Glomerular visceral epithelial cell (primary cell): ENCODE results near the gene BANF1.
A peak's percentile ranks its signal among the peaks of the same experiment; 100 is the strongest.

Experiments used
- DNase-seq: peaks from one replicate; pipeline ENCODE4 v3.0.0-alpha.2; 2016; ENCODE audit errors: extremely low spot score

The BANF1 gene

GRCh38 chr11:66039765-66040164 is 37.5 kb downstream of the BANF1 start:
- DNase-seq = no peak

GRCh38 chr11:66042227-66042995 is 40.1 kb downstream of the BANF1 start:
- DNase-seq = no peak

- DNase-seq = no peak
These were observed 40.9 kb downstream of the BANF1 start for GRCh38 chr11:66042996-66043906.

DNA sequence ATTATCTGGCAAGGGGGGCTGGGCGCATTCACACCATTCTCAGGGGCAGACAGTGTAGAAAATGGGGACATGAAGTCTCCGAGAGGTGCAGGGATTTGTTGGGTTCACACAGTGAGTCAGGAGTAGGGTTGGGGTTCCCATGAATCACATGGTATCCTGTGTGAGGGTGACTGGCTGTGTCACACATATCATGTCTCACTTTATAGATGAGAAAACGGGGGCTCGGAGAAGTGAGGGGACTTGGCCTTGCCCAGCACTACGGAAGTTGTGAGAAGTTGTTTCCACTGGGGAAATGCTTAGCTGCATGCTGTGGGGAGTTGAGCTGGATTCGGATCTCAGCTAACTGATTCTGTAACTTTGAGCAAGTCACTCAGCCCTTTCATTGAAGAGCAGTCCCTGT is 42.5 kb downstream of the BANF1 start:
- DNase-seq = no peak

- peak; percentile 68 for DNase-seq
These were observed 42.9 kb downstream of the BANF1 start for GRCh38 chr11:66045177-66045639.

DNA sequence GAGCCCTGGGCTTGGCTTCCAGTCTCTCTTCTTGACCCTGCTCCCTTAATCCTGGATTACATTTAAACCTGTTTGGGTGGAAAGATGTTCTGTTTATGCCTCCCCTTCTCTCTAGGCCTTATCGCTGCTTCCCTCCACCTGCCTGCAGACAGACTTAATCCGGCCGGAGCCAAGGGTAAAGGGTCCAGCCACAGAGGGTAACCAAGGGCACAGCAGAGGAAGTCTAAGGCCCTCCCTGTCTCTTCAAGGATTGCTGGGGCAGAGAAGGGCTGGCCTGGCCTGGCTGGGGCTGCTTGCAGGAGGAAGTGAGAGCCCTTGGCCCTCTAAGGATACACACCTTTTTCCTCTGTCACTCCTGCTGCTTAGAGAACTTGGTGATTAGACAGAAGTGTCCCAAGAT is 44.6 kb downstream of the BANF1 start:
- DNase-seq = no peak

- peak; percentile 77 for DNase-seq
These were observed 45.5 kb downstream of the BANF1 start for GRCh38 chr11:66047541-66048365.

- DNase-seq = no peak
These were observed 46.4 kb downstream of the BANF1 start, which contains the start of gene GAL3ST3 for GRCh38 chr11:66048547-66049323. TSS of gene GAL3ST3 (minus strand) at chr11:66049161. CDS start at chr11:66045415, 3,746 bp downstream.

DNA sequence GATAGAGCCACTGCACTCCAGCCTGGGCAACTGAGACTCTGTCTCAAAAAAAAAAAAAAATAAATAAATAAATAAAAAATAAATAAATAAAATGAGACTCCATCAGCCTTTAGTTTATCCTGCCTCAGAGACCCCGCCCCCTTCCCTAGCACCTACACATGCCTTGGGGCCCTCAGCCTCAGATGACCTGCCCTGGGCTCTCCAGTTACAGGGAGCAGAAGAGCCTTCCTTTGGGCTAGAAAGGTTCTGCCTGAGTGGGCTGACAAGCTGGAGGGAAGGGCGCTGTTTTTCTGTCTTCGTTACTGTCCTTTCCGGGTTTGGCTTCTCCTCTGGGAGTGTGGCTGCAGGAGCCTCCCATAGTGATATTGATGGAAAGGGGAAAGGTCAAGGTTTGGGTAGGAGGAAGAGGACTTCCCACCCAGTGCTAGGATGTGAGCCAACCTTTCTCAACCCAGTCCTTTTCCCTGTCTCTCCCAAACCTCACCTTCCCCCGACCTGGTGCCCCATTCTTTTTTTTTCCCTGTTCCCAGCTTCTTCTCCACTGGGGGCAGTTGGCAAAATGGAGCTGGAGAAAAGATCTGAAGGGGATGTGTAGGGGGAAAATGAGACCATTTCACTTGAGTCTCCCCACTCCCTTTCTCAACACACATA is 48.4 kb downstream of the BANF1 start:
- no peak for DNase-seq

GRCh38 chr11:66051371-66051765 is 49.1 kb downstream of the BANF1 start:
- DNase-seq = no peak

DNA sequence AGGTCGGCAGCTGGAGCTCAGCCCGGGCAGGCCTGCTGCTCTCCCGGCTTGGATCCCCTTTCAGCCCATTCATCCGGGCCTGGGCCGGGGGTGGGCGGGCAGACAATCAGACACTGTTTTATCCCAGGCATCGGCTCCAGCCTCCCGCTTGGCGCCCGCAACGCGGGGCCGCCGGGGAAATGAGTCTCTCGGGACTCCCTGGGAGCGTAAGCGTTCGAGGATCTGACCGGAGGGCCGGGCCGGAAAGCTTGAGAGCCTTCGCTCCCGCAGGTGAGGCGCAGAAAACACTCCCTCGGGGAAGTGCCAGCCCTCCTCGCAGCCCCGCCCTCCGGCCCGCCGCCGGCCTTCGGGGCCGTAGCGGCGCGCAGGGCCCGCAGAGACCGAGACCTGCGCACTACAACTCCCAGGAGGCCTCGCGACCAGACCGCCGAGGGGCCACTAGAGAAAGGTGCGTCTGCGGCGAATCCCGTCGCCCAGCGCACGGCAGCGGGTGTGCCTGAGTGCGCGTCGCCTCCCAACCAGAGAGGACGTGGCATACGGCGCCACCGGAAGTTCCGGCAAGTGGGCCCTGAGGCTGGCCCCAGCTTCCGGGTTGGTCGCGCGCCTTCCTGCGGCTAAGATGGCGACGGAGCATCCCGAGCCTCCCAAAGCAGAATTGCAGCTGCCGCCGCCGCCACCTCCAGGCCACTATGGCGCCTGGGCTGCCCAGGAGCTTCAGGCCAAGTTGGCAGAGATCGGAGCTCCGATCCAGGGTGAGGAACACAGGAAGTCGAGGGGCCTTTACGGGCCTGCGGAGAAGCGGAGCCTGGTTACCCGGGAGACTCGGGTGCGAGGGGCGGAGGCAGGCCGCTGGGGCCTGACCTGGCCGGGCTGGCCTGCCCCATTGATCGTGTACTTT is 49.7 kb downstream of the BANF1 start, which contains the start of gene SF3B2:
Gene SF3B2 (plus strand): TSS at position 599 of the 898 bp plus-strand sequence. CDS start 21 bp downstream, at position 620.
- DNase-seq = peak; percentile 99

DNA sequence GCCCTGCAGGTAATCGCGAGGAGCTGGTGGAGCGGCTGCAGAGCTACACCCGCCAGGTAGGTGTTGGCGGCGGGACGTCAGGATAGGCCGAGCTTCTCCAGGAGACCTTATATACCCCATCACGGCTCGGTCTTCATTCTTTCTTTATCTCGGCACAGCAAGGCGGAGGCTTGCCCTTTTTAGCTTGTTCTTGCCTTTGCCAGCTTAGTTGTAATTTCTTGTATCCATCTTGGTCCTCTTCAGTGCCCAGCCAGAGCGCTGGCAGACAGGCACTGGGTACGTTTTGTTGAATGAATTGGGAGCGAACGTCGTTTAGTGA is 50.3 kb downstream of the BANF1 start:
- DNase-seq = no peak
